AG04450 (cell line): ENCODE data around the gene PSMC4. TPM values are rescaled to one million over a fixed set of nuclear protein-coding genes. Genes with fewer than 3 reads are reported as not detected.

Experiments
- CTCF ChIA-PET: fragments of 300-600, 350-600 bp; formaldehyde crosslinking; extraction: SDS; loops from one replicate; lab custom pipeline; 2022; ENCODE audit warnings: antibody characterized with exemption, inconsistent platforms; lab: Charles Lee
- POLR2A ChIA-PET: fragments of 350-600 bp; formaldehyde crosslinking; extraction: SDS; loops from one replicate; lab custom pipeline; 2021; ENCODE audit warnings: antibody characterized with exemption, inconsistent platforms; lab: Yijun Ruan, JAX
- DNase-seq: peaks from one replicate; pipeline ENCODE4 v3.0.0-alpha.2; 2011; ENCODE audit warnings: low read depth, low spot score
- H3K27ac ChIP-seq: one replicate; pipeline ENCODE4 v1.5.1; 2012; ENCODE audit warnings: low read depth, low read length, control low read depth
- H3K27me3 ChIP-seq: one replicate; pipeline ENCODE4 v1.6.0; 2012; ENCODE audit warnings: low read length; ENCODE audit not compliant: control insufficient read depth, insufficient read depth
- H3K4me3 ChIP-seq: 2 replicates; pipeline ENCODE4 v1.5.1; 2011; ENCODE audit warnings: mild to moderate bottlenecking, low read depth, low read length, control low read depth
- H3K9me3 ChIP-seq: 2 replicates; pipeline ENCODE4 v1.5.1; 2012; ENCODE audit warnings: low read length; ENCODE audit not compliant: control insufficient read depth, insufficient read depth
- polyA plus RNA-seq: library from polyadenylated mRNA; depleted of rRNA; stranded (reverse); fragments of >200 nt; gene quantifications from 2 replicates; pipeline ENCODE4 v1.2.3, GENCODE V29; 2011
- TF ChIP-seq, protein P1 (sequence below): IDR thresholded peaks from 2 replicates; pipeline ENCODE4 v1.5.1; 2011; ENCODE audit warnings: low read depth, low read length, control low read depth, inconsistent platforms

Gene PSMC4
- polyA plus RNA-seq, 1 experiment: 68.6 TPM

DNA sequence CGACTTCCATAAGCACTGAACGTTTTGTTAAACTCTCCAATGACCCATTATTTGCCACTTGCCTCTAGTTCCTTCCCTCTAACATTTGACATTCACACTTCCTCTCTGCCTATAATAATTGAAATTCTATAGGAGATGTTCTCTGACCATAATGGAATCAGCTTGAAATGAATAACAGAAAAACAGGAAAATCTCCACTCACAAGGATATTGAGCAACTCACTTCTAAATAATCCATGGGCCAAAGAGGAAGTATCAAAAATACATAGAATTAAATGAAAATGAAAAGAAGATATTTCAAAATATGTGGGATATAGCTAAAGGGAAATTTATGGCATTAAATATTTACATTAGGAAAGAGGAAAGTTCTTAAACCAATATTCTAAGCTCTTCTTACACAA, 33.2 kb upstream of the PSMC4 start:
- no peak overlapping the region for H3K4me3 ChIP-seq
- H3K27me3 ChIP-seq: no peaks in the 10 kb centered on the region
- ChIA-PET CTCF (no interaction called here), POLR2A (no interaction called here)
- H3K9me3 ChIP-seq: no peaks in the 10 kb centered on the region
- TF ChIP-seq, protein P1, sequence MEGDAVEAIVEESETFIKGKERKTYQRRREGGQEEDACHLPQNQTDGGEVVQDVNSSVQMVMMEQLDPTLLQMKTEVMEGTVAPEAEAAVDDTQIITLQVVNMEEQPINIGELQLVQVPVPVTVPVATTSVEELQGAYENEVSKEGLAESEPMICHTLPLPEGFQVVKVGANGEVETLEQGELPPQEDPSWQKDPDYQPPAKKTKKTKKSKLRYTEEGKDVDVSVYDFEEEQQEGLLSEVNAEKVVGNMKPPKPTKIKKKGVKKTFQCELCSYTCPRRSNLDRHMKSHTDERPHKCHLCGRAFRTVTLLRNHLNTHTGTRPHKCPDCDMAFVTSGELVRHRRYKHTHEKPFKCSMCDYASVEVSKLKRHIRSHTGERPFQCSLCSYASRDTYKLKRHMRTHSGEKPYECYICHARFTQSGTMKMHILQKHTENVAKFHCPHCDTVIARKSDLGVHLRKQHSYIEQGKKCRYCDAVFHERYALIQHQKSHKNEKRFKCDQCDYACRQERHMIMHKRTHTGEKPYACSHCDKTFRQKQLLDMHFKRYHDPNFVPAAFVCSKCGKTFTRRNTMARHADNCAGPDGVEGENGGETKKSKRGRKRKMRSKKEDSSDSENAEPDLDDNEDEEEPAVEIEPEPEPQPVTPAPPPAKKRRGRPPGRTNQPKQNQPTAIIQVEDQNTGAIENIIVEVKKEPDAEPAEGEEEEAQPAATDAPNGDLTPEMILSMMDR: no peak
- DNase-seq: no peak
- no peak overlapping the region for H3K27ac ChIP-seq

- no peaks in the 10 kb centered on the region for H3K27me3 ChIP-seq
- H3K4me3 ChIP-seq: no peak overlapping the region
- H3K9me3 ChIP-seq: no peaks in the 10 kb centered on the region
- H3K27ac ChIP-seq: no peak overlapping the region
- TF ChIP-seq, protein P1: no peak
- no peak for DNase-seq
- ChIA-PET CTCF (no interaction called here), POLR2A (no interaction called here)
Observed at GRCh38 chr19:39939556-39939955, 31.4 kb upstream of the PSMC4 start.

DNA sequence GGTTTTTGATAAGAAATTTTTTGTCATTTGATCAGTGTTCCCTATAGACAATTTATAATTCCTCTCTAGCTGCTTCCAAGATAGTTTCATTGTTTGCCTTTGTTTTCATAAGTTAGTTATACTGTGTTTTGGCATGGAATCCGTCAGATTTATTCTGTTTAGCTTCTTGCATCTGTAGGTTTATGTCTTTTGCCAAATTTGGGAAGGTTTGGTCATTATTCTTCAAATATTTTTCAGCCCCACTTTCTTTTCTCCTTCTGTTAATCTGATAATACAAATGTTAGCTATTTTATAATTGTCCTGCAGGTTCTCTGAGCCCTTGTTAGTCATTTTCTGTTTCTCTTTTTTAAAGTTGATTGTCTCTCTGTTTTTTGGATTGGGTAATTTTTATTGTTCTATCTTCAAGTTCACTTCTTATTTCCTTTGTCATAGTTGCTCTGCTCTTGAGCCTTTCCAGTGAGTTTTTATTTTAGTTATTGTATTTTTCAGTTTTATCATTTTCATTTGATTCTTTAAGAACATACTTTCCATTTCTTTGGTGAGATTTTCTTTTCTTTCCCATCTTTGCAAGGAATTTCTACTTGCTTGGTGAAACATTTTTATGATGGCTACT, 30.6 kb upstream of the PSMC4 start:
- H3K27ac ChIP-seq: no peak overlapping the region
- ChIA-PET POLR2A (no interaction called here), CTCF (no interaction called here)
- H3K9me3 ChIP-seq: no peaks in the 10 kb centered on the region
- H3K27me3 ChIP-seq: no peaks in the 10 kb centered on the region
- no peak overlapping the region for H3K4me3 ChIP-seq
- DNase-seq: no peak
- TF ChIP-seq, protein P1: no peak

GRCh38 chr19:39941151-39941550, 29.8 kb upstream of the PSMC4 start:
- TF ChIP-seq, protein P1: no peak
- ChIA-PET CTCF (no interaction called here), POLR2A (no interaction called here)
- H3K9me3 ChIP-seq: no peaks in the 10 kb centered on the region
- no peak overlapping the region for H3K4me3 ChIP-seq
- H3K27ac ChIP-seq: no peak overlapping the region
- DNase-seq: no peak
- H3K27me3 ChIP-seq: no peaks in the 10 kb centered on the region

DNA sequence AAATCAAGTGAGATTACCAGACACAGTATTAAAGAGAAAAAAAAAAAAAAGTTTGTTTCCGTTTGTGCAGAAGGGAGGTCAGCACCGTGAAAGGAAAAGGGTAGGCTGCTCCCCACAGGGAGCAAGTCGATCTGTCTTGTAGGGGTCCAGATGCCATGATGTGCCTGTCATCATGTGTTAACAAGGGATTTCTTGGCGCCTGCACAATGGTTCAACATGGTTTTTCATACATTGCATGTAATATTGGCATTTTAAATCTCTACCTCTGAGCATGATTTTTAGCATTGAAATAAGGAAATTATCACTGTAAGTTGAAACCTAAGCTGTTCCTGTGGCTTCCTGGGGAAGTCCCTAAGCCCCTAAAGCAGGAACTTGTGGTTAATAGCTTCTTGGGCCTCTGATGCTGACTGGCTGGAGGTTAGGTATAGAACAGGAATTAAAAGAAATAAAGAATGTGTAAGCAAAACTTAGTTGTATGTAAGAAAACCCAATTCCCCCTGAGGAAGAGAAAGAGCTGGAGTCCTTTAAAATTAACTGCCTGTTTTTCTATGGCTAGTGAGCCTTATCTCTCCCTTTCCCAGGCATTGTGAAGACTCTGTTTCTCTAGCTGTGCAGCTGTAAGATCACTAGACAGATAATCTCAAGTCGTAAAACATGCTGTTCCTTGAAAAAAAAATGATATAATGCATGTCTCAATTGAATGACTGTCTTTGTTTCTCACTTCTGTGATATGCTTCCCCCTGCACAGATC, 29.2 kb upstream of the PSMC4 start:
- ChIA-PET POLR2A (no interaction called here), CTCF (interaction anchor here (0.6 to 0.9 kb wide), 2 partner anchors 29 to 1895 kb away, joined by 3 read pairs; partner anchors contain the start of gene PSMC4)
- TF ChIP-seq, protein P1: no peak
- Histone ChIP-seq H3K27me3 (no peaks in the 10 kb centered on the region), H3K9me3 (no peaks in the 10 kb centered on the region), H3K4me3 (no peak overlapping the region), H3K27ac (no peak overlapping the region)
- DNase-seq: no peak
